Esophagus mucosa (tissue), 1 donor: ENCODE data around the gene MFAP4. TPM values are rescaled to one million over a fixed set of nuclear protein-coding genes. Genes with fewer than 3 reads are reported as not detected.

ENCODE experiments used
- ATAC-seq: fragments of 200-7000 bp; cut with Tn5 transposase; one replicate; pipeline ENCODE4 v1.9.1; 2020
- total RNA-seq: library from RNA; stranded (reverse); gene quantifications from one replicate; pipeline ENCODE4 v1.2.4, GENCODE V29; 2023
- donor health status: DM: yes; HTN: yes; CAD: no.

MFAP4 gene
- total RNA-seq, 1 donor from 2014 or later, result 5.2 TPM

- ATAC-seq, result peak; percentile 86
Observed at GRCh38 chr17:19384723-19385391, 2.1 kb downstream of the MFAP4 start.

- no peak for ATAC-seq
Observed at GRCh38 chr17:19383681-19384470, 3.1 kb downstream of the MFAP4 start.

- ATAC-seq, result no peak
Observed at GRCh38 chr17:19382531-19383444, 4.2 kb downstream of the MFAP4 start.

- no peak for ATAC-seq
Observed at GRCh38 chr17:19381741-19382444, 5.1 kb downstream of the MFAP4 start.

GRCh38 chr17:19381361-19381740 is 5.6 kb downstream of the MFAP4 start:
- no peak for ATAC-seq

- ATAC-seq, result no peak
Observed at GRCh38 chr17:19380481-19381301, 6.3 kb downstream of the MFAP4 start.

- ATAC-seq, result no peak
Observed at GRCh38 chr17:19379361-19380065, 7.5 kb downstream of the MFAP4 start.

- ATAC-seq, result peak; percentile 12
Observed at GRCh38 chr17:19378416-19379360, 8.3 kb downstream of the MFAP4 start, which contains the start of gene MAPK7. Gene MAPK7, plus strand, starts transcription at chr17:19378498. Its CDS starts 403 bp downstream, at chr17:19378901.

GRCh38 chr17:19377602-19378415 is 9.2 kb downstream of the MFAP4 start:
- ATAC-seq, result peak; percentile 93

GRCh38 chr17:19376811-19377210 is 10.2 kb downstream of the MFAP4 start:
- no peak for ATAC-seq

GRCh38 chr17:19375732-19376131 is 11.3 kb downstream of the MFAP4 start:
- no peak for ATAC-seq

- ATAC-seq, result no peak
Observed at GRCh38 chr17:19374136-19374535, 12.9 kb downstream of the MFAP4 start.

- ATAC-seq, result no peak
Observed at GRCh38 chr17:19372866-19373504, 14.0 kb downstream of the MFAP4 start.

- ATAC-seq, result no peak
Observed at GRCh38 chr17:19372439-19372838, 14.6 kb downstream of the MFAP4 start.

- ATAC-seq, result no peak
Observed at GRCh38 chr17:19372011-19372370, 15.0 kb downstream of the MFAP4 start.

GRCh38 chr17:19371259-19372010 is 15.6 kb downstream of the MFAP4 start:
- peak; percentile 49 for ATAC-seq

- ATAC-seq, result peak; percentile 30
Observed at GRCh38 chr17:19370493-19370960, 16.5 kb downstream of the MFAP4 start.
